ENCODE results near the gene ESR1.

ESR1 gene

GRCh38 chr6:152094276-152094675 is 286.8 kb downstream of the ESR1 start:
- DNase-seq (ENCODE audit: low read depth): no peak

- DNase-seq (ENCODE audit: low read depth): no peak
Measured at GRCh38 chr6:152094992-152095592, 287.6 kb downstream of the ESR1 start.

- DNase-seq (ENCODE audit: low read depth): no peak
Measured at GRCh38 chr6:152096863-152097496, 289.5 kb downstream of the ESR1 start.

- no peak for DNase-seq (ENCODE audit: low read depth)
Measured at GRCh38 chr6:152098683-152099082, 291.2 kb downstream of the ESR1 start.

- DNase-seq (ENCODE audit: low read depth): no peak
Measured at GRCh38 chr6:152099446-152100182, 292.1 kb downstream of the ESR1 start.

- DNase-seq (ENCODE audit: low read depth): no peak
Measured at GRCh38 chr6:152100183-152100618, 292.7 kb downstream of the ESR1 start.

- no peak for DNase-seq (ENCODE audit: low read depth)
Measured at GRCh38 chr6:152107973-152108372, 300.5 kb downstream of the ESR1 start.

- no peak for DNase-seq (ENCODE audit: low read depth)
Measured at GRCh38 chr6:152110886-152111820, 303.7 kb downstream of the ESR1 start.

- no peak for DNase-seq (ENCODE audit: low read depth)
Measured at GRCh38 chr6:152112491-152113261, 305.2 kb downstream of the ESR1 start.

- no peak for DNase-seq (ENCODE audit: low read depth)
Measured at GRCh38 chr6:152117156-152118133, 310.0 kb downstream of the ESR1 start.

- DNase-seq (ENCODE audit: low read depth): no peak
Measured at GRCh38 chr6:152118224-152118623, 310.7 kb downstream of the ESR1 start.

- DNase-seq (ENCODE audit: low read depth): no peak
Measured at GRCh38 chr6:152118678-152119077, 311.2 kb downstream of the ESR1 start.

GRCh38 chr6:152119831-152120230 is 312.3 kb downstream of the ESR1 start:
- DNase-seq (ENCODE audit: low read depth): no peak

- no peak for DNase-seq (ENCODE audit: low read depth)
Measured at GRCh38 chr6:152121910-152122309, 314.4 kb downstream of the ESR1 start.

- no peak for DNase-seq (ENCODE audit: low read depth)
Measured at GRCh38 chr6:152122434-152122833, 315.0 kb downstream of the ESR1 start.

- DNase-seq (ENCODE audit: low read depth): no peak
Measured at GRCh38 chr6:152123076-152123475, 315.6 kb downstream of the ESR1 start.

- no peak for DNase-seq (ENCODE audit: low read depth)
Measured at GRCh38 chr6:152124429-152125074, 317.1 kb downstream of the ESR1 start.

- DNase-seq (ENCODE audit: low read depth): no peak
Measured at GRCh38 chr6:152127432-152128165, 320.1 kb downstream of the ESR1 start.

GRCh38 chr6:152129691-152130151 is 322.2 kb downstream of the ESR1 start:
- DNase-seq (ENCODE audit: low read depth): no peak

Data from stimulated activated CD8-positive, alpha-beta memory T cell treated with anti-CD3 and anti-CD28 coated beads, Interleukin-4, amount 100 ng/mL, for 24 hours (primary cell).